ENCODE data around the gene NDUFA12.

The NDUFA12 gene

GRCh38 chr12:94929780-94930179, 73.7 kb downstream of the NDUFA12 start:
- H3K4me3 ChIP-seq (ENCODE audit: low read depth, low read length), result no peak overlapping the region
- no peak for TF ChIP-seq CTCF (IDR thresholded peaks at IDR 0.05; ENCODE audit: borderline replicate concordance, insufficient read depth, low read depth, low read length)

GRCh38 chr12:94925729-94926128, 77.8 kb downstream of the NDUFA12 start:
- H3K4me3 ChIP-seq (ENCODE audit: low read depth, low read length), result no peak overlapping the region
- TF ChIP-seq CTCF (IDR thresholded peaks at IDR 0.05; ENCODE audit: borderline replicate concordance, insufficient read depth, low read depth, low read length), result no peak

- no peak for TF ChIP-seq CTCF (IDR thresholded peaks at IDR 0.05; ENCODE audit: borderline replicate concordance, insufficient read depth, low read depth, low read length)
- no peak overlapping the region for H3K4me3 ChIP-seq (ENCODE audit: low read depth, low read length)
Observed at GRCh38 chr12:94925206-94925605, 78.3 kb downstream of the NDUFA12 start.

GRCh38 chr12:94922561-94922960, 80.9 kb downstream of the NDUFA12 start:
- no peak overlapping the region for H3K4me3 ChIP-seq (ENCODE audit: low read depth, low read length)
- TF ChIP-seq CTCF (IDR thresholded peaks at IDR 0.05; ENCODE audit: borderline replicate concordance, insufficient read depth, low read depth, low read length), result no peak
